T-helper 2 cell treated with Interferon-gamma antibody and Interleukin-4, amounts not matched to agents 5 μg/mL and 100 μg/mL, for 36 hours (primary cell): Measurements from ENCODE around the gene SULF2.

Experiments
- DNase-seq: peaks from one replicate; pipeline ENCODE4 v3.0.0; 2021; ENCODE audit warnings: low spot score
- H3K27ac Mint-ChIP-seq: one replicate; pipeline ENCODE4 v1.8.0; 2021; ENCODE audit warnings: mild to moderate bottlenecking, mixed read lengths
- H3K27me3 Mint-ChIP-seq: one replicate; pipeline ENCODE4 v1.8.0; 2021; ENCODE audit warnings: low read depth, mixed read lengths
- H3K36me3 Mint-ChIP-seq: one replicate; pipeline ENCODE4 v1.8.0; 2021; ENCODE audit warnings: low read depth, mixed read lengths
- H3K4me1 Mint-ChIP-seq: one replicate; pipeline ENCODE4 v1.8.0; 2021; ENCODE audit warnings: low read depth, mixed read lengths
- H3K4me3 Mint-ChIP-seq: one replicate; pipeline ENCODE4 v1.8.0; 2022; ENCODE audit warnings: mild to moderate bottlenecking, moderate library complexity, mixed read lengths
- H3K9me3 Mint-ChIP-seq: one replicate; pipeline ENCODE4 v1.8.0; 2021; ENCODE audit warnings: mixed read lengths

Gene SULF2

DNA sequence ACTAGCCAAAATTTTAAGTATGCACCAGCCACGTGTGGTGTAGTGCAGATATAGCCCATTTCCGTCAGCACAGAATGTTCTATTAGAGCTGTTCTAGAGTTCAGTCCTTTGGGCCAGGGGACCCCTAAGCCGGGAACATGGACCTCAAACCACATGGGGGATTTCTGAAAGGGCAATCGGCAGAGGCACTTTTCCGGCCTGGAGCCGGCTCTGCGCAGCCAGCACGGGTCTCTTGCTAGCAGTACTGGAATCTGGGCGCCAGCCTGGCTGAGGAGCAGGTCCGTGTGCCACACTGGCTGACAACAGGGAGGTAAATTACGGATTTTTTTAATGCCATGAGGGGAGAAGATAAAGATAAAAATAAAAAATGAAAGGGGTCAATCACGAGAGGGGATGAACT, 120.5 kb downstream of the SULF2 start:
- H3K9me3 Mint-ChIP-seq, result no peaks in the 10 kb centered on the region

GRCh38 chr20:47664068-47664437, 121.2 kb downstream of the SULF2 start:
- H3K9me3 Mint-ChIP-seq, result no peaks in the 10 kb centered on the region
- no peak for DNase-seq
- H3K27me3 Mint-ChIP-seq, result no peaks in the 10 kb centered on the region
- H3K4me3 Mint-ChIP-seq, result no peak overlapping the region
- H3K36me3 Mint-ChIP-seq, result peaks cover 11% of the 10 kb centered on the region
- no peak overlapping the region for H3K27ac Mint-ChIP-seq
- H3K4me1 Mint-ChIP-seq, result peaks cover 4% of the 10 kb centered on the region

More for the DNA sequence above, 120.5 kb downstream of the SULF2 start:
- no peak for DNase-seq
- H3K4me3 Mint-ChIP-seq, result no peak overlapping the region
- H3K36me3 Mint-ChIP-seq, result peaks cover 11% of the 10 kb centered on the region
- no peaks in the 10 kb centered on the region for H3K27me3 Mint-ChIP-seq
- H3K27ac Mint-ChIP-seq, result no peak overlapping the region
- H3K4me1 Mint-ChIP-seq, result peaks cover 4% of the 10 kb centered on the region

DNA sequence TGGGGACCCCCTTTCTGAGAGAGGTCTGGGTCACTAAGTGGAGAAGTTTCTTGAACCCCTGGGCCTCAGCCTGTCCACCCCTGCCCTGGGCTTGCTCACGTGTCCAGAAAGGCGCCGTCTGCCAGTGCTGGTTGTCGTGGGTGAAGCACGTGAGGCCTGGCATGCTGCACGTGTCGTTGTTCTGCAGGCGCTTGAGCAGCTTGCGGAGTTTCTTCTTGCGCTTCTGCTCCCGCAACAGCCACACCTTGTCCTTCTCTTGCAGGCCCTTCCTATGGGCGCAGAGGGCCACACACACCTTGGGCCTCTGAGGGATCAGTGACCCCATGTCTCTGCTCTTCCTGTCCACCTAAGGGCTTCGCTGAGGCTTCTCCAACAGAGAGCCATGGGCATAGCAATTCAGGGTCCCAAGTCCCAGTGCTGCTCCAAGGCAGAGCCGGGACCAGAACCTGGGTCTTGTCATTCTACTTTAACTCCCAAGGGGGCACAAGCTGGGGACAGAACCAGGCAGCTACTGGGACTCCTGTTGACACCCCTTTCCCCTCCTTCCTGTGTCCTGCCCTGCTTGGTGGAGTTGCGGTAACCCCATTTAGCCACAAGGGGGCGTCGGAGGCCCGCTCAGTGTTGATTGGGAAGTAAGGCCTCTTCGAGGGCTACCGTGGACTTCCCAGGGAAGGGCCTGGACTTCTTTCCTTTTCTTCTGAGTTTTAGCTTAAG, 121.8 kb downstream of the SULF2 start:
- Mint-ChIP-seq H3K36me3 (peaks cover 11% of the 10 kb centered on the region), H3K27ac (no peak overlapping the region), H3K27me3 (no peaks in the 10 kb centered on the region), H3K4me3 (no peak overlapping the region), H3K9me3 (no peaks in the 10 kb centered on the region), H3K4me1 (peaks cover 4% of the 10 kb centered on the region)
- peak; percentile 63 for DNase-seq

DNA sequence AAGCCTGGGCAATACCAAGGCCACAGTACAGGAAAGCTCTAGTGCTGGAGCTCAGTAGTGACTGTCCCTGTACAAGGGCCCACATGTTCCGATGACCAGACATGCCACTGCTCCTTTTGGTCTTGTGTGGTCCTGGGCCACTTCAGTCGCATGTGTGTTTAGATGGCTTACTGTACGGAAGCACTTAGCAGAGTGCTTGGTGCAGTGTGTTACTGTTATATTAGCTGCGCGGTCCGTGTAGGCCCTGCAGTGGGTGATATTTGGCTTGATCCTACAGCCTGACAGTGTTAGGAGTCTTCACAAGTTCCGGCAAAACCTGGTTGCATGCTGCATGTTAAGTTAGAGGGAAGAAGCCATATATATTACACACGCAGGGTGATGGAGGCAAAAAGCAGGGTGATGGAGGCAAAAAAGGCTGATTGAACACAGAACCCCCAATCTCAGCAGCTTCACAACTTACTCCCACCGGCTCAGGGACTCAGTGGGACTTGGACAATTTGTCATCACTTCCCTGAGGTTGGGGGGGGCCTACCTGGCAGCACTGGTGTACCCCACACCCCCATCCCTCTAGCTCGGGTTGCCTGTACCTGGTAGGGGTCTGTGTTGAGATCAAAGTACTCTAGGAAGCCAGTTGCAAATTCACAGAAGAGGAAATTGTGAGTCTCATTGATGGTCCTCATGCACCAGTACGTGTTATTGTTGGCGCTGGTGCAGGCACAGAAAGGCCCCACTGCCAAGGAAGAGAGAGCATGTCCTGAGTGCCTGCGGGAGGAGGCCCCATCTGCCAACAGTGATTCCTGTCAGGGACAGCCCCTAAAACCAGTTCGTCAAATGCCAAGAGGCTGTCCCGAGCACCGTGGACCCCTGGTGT, 122.6 kb downstream of the SULF2 start:
- no peaks in the 10 kb centered on the region for H3K27me3 Mint-ChIP-seq

GRCh38 chr20:47661714-47662113, 123.6 kb downstream of the SULF2 start:
- peaks cover 23% of the 10 kb centered on the region for H3K36me3 Mint-ChIP-seq

More for the DNA sequence above, 122.6 kb downstream of the SULF2 start:
- no peak for DNase-seq
- H3K27ac Mint-ChIP-seq, result no peak overlapping the region
- no peaks in the 10 kb centered on the region for H3K9me3 Mint-ChIP-seq
- peaks cover 17% of the 10 kb centered on the region for H3K36me3 Mint-ChIP-seq
- no peak overlapping the region for H3K4me3 Mint-ChIP-seq
- H3K4me1 Mint-ChIP-seq, result peaks cover 4% of the 10 kb centered on the region

GRCh38 chr20:47660983-47661700, 124.1 kb downstream of the SULF2 start:
- H3K4me3 Mint-ChIP-seq, result no peak overlapping the region
- DNase-seq, result no peak
- H3K27me3 Mint-ChIP-seq, result no peaks in the 10 kb centered on the region
- H3K4me1 Mint-ChIP-seq, result peaks cover 4% of the 10 kb centered on the region
- H3K27ac Mint-ChIP-seq, result no peak overlapping the region
- H3K36me3 Mint-ChIP-seq, result peaks cover 24% of the 10 kb centered on the region
- no peaks in the 10 kb centered on the region for H3K9me3 Mint-ChIP-seq

More at GRCh38 chr20:47661714-47662113, 123.6 kb downstream of the SULF2 start:
- no peak for DNase-seq
- H3K4me3 Mint-ChIP-seq, result no peak overlapping the region
- no peaks in the 10 kb centered on the region for H3K9me3 Mint-ChIP-seq
- H3K27ac Mint-ChIP-seq, result no peak overlapping the region
- H3K4me1 Mint-ChIP-seq, result peaks cover 4% of the 10 kb centered on the region
- H3K27me3 Mint-ChIP-seq, result no peaks in the 10 kb centered on the region

DNA sequence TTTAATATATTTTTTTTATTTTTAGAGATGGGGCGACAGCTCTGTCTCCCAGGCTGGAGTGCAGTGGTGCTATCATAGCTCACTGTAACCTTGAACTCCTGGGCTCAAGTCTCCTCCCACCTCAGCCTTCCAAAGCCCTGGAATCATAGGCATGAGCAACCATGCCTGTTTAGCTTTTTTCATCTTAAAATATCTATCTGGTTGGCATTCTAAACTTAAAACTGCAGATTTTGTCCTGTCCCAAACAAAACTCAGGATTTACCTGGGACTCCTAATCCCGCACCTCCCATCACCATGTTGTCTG, 124.7 kb downstream of the SULF2 start:
- H3K27me3 Mint-ChIP-seq, result no peaks in the 10 kb centered on the region
- no peak overlapping the region for H3K27ac Mint-ChIP-seq
- peaks cover 4% of the 10 kb centered on the region for H3K4me1 Mint-ChIP-seq
- no peaks in the 10 kb centered on the region for H3K9me3 Mint-ChIP-seq
- DNase-seq, result no peak
- peaks cover 25% of the 10 kb centered on the region for H3K36me3 Mint-ChIP-seq
- H3K4me3 Mint-ChIP-seq, result no peak overlapping the region

- H3K27me3 Mint-ChIP-seq, result no peaks in the 10 kb centered on the region
- no peak overlapping the region for H3K27ac Mint-ChIP-seq
- H3K9me3 Mint-ChIP-seq, result no peaks in the 10 kb centered on the region
- H3K4me3 Mint-ChIP-seq, result no peak overlapping the region
- DNase-seq, result no peak
- H3K4me1 Mint-ChIP-seq, result peaks cover 5% of the 10 kb centered on the region
- peaks cover 30% of the 10 kb centered on the region for H3K36me3 Mint-ChIP-seq
Measured at GRCh38 chr20:47659904-47660601, 125.2 kb downstream of the SULF2 start.

DNA sequence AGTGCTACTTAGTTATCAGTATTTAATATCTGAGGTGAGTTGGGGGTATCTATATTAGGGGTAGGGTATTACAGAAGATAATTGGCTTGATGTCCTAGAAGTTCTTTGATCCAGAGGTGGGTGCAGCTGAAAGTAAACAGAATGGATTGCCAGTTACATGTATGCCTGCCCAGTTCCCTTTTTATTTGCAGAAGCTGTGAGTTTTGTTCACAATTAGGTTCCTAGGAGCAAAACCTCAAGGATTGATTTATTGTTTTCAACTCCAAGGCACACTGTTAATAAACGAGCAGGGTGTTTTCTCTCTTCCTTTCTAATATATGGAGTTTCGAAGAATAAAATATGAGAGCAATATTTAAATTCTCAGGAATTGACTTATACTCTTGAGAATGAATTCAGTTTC, 129.0 kb downstream of the SULF2 start:
- no peak overlapping the region for H3K27ac Mint-ChIP-seq
- H3K4me1 Mint-ChIP-seq, result peaks cover 4% of the 10 kb centered on the region
- no peaks in the 10 kb centered on the region for H3K9me3 Mint-ChIP-seq
- peaks cover 53% of the 10 kb centered on the region for H3K36me3 Mint-ChIP-seq
- no peak overlapping the region for H3K4me3 Mint-ChIP-seq
- DNase-seq, result no peak
- H3K27me3 Mint-ChIP-seq, result no peaks in the 10 kb centered on the region

DNA sequence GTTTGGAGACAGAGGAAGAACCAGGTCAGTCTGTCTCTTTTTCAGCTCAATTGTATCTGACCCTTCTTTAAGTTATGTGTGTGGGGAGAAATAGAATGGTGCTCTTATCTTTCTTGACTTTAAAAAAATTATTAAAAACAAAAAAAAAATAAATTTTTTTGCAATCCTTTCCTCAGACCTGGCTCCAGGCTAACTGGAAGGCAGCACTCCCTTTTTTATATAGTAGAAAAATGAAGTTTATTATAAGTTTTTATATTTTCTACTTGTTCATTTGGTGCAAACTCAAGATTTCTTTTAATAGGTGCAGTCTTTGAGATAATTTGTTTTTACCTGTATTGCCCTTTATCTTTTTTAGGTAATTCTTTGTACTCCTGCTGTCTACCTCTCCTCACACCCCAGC, 129.6 kb downstream of the SULF2 start:
- H3K36me3 Mint-ChIP-seq, result peaks cover 50% of the 10 kb centered on the region

DNA sequence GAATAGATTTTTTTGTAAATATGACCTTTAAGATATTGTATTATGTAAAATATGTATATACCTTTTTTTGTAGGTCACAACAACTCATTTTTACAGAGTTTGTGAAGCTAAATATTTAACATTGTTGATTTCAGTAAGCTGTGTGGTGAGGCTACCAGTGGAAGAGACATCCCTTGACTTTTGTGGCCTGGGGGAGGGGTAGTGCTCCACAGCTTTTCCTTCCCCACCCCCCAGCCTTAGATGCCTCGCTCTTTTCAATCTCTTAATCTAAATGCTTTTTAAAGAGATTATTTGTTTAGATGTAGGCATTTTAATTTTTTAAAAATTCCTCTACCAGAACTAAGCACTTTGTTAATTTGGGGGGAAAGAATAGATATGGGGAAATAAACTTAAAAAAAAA, 130.9 kb downstream of the SULF2 start:
- Mint-ChIP-seq H3K27me3 (no peaks in the 10 kb centered on the region), H3K27ac (no peak overlapping the region), H3K4me3 (no peak overlapping the region), H3K4me1 (peaks cover 4% of the 10 kb centered on the region), H3K36me3 (peaks cover 57% of the 10 kb centered on the region), H3K9me3 (no peaks in the 10 kb centered on the region)
- no peak for DNase-seq

More for the DNA sequence above, 129.6 kb downstream of the SULF2 start:
- Mint-ChIP-seq H3K27ac (no peak overlapping the region), H3K4me1 (peaks cover 4% of the 10 kb centered on the region), H3K9me3 (no peaks in the 10 kb centered on the region), H3K27me3 (no peaks in the 10 kb centered on the region), H3K4me3 (no peak overlapping the region)
- no peak for DNase-seq

- H3K27ac Mint-ChIP-seq, result no peak overlapping the region
- no peak for DNase-seq
- no peaks in the 10 kb centered on the region for H3K27me3 Mint-ChIP-seq
- H3K4me3 Mint-ChIP-seq, result no peak overlapping the region
- H3K4me1 Mint-ChIP-seq, result peaks cover 4% of the 10 kb centered on the region
- no peaks in the 10 kb centered on the region for H3K9me3 Mint-ChIP-seq
- H3K36me3 Mint-ChIP-seq, result peaks cover 61% of the 10 kb centered on the region
Measured at GRCh38 chr20:47653869-47654268, 131.4 kb downstream of the SULF2 start.

GRCh38 chr20:47652794-47653193, 132.5 kb downstream of the SULF2 start:
- H3K9me3 Mint-ChIP-seq, result no peaks in the 10 kb centered on the region
- peaks cover 63% of the 10 kb centered on the region for H3K36me3 Mint-ChIP-seq

More at GRCh38 chr20:47652794-47653193, 132.5 kb downstream of the SULF2 start:
- no peak for DNase-seq
- Mint-ChIP-seq H3K27me3 (no peaks in the 10 kb centered on the region), H3K27ac (no peak overlapping the region), H3K4me1 (peaks cover 4% of the 10 kb centered on the region), H3K4me3 (no peak overlapping the region)
